GM04503 (cell line): ENCODE results near the gene PIK3R1.

Experiments used
- DNase-seq: peaks from one replicate; pipeline ENCODE4 v3.0.0-alpha.2; 2012; ENCODE audit warnings: low read depth

Gene PIK3R1

DNA sequence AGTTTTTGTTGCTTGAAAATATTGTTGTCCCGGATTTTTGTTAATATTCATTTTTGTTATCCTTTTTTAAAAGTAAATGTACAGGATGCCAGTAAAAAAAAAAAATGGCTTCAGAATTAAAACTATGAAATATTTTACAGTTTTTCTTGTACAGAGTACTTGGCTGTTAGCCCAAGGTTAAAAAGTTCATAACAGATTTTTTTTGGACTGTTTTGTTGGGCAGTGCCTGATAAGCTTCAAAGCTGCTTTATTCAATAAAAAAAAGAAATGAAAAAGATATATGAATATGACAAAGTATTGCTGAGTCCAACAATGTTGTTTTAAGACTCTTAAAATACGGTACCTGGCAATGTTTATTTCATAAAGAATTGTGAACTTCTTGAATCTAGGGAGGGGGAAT is 82.9 kb downstream of the PIK3R1 start:
- no peak for DNase-seq

GRCh38 chr5:68299105-68299504 is 83.5 kb downstream of the PIK3R1 start:
- DNase-seq: no peak

DNA sequence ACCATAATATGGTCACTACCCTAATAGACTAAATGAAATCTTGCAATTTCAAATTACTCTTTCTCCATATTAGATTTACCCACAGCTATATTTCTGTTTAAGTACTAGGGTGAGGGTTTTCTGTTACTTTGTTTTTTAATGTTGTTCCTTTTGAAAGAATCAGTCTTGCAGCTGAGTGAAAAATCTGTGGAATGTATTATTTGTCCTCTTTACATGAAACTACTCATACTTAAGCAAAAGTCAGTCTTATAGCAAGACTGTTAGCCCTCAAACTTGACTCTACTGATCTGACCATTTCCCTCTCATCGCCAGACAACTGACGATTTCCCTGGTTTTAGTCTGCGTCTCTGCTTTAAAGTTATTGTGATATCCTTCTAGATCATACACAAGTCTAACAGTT is 84.0 kb downstream of the PIK3R1 start:
- no peak for DNase-seq

- no peak for DNase-seq
Measured at GRCh38 chr5:68303038-68303738, 87.6 kb downstream of the PIK3R1 start.

DNA sequence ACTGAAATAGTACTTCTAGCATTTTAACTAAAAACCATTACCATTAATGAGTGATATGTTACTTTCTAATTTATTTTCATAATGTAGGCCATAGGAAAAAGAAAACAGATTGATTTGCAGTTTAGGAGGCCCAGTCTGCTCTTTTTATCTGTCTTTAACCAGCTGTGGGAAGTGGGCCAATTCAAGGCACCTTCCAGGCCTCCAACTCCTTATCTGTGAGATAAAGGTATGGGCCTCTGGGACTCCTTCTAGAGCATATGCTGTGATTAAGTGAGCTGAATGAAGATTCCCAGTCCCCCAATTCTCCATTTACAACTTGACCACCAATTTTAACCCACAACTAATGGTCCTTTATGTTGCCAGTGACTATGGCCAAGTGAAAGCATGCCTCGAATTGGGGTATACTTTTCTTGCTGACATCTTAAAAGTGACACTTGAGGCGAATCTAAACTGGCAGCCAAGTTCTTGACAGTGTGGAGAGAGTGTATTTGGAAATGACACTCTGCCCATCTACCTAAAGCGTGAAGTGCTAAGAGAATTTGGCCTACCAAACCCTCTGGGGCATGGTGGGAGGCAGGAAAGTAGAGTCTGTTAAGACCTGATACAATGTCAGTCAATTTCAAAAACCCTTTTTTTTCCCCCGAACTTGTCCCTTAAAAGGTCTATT is 88.3 kb downstream of the PIK3R1 start:
- no peak for DNase-seq

- DNase-seq: no peak
Measured at GRCh38 chr5:68304421-68305052, 89.0 kb downstream of the PIK3R1 start.

GRCh38 chr5:68305223-68305870 is 89.8 kb downstream of the PIK3R1 start:
- no peak for DNase-seq

- no peak for DNase-seq
Measured at GRCh38 chr5:68306361-68307014, 90.9 kb downstream of the PIK3R1 start.

DNA sequence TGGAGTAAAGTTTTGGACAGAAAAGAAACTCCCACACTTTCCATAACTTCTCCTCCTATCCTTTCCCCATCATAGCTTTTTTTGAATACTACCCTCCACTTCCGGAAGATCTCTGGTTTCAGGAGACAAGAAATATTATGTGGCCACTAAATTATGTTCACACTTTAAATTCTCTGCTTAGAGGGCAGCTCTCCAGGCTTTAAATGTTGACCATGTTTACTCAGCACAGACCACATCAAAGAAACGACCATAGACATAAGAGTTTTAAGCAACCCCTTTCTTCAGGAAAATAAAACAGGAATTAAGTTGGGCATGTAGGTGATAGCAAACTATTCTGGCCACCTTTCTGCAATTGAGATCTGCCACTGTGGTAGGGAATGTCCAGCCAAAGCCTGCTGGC is 97.8 kb downstream of the PIK3R1 start:
- DNase-seq: no peak

GRCh38 chr5:68314465-68314864 is 98.9 kb downstream of the PIK3R1 start:
- no peak for DNase-seq

GRCh38 chr5:68315679-68316271 is 100.2 kb downstream of the PIK3R1 start:
- DNase-seq: no peak

DNA sequence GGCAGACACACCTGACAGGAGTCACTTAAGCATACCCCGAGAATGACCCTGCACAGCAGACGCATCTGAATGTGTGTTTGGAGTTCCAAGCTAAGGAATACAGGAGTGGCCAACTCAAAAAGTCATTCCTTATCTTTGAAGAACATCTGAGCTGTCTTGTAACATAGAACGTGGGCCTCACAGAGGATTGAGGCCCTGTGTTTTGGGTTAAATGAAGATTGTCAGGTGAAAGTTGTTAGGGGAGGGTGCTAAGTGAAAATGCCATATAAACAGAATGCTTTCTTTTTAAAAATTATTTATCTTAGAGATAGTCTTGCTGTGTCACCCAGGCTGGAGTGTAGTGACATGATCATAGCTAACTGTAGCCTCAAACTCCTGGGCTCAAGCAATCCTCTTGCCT is 100.9 kb downstream of the PIK3R1 start:
- no peak for DNase-seq

DNA sequence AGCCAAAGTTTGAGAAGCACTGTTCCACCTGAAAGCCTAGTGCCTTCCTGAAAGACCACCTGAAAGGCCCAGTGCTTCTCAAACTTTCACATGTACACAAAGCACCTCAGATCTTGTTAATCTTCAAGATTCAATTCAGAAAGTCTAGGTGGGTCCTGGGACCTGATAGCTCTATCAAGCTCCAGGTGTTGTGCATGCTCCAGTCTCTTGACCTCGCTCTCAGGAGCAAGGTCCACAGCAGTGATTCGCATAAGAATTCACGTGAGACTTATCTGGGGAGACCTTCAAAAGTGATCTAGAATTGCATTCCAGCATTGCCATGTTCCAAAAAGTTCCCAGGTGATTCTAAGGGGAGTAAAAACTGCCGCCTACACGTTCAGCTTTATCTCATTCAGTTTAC is 102.1 kb downstream of the PIK3R1 start:
- no peak for DNase-seq

DNA sequence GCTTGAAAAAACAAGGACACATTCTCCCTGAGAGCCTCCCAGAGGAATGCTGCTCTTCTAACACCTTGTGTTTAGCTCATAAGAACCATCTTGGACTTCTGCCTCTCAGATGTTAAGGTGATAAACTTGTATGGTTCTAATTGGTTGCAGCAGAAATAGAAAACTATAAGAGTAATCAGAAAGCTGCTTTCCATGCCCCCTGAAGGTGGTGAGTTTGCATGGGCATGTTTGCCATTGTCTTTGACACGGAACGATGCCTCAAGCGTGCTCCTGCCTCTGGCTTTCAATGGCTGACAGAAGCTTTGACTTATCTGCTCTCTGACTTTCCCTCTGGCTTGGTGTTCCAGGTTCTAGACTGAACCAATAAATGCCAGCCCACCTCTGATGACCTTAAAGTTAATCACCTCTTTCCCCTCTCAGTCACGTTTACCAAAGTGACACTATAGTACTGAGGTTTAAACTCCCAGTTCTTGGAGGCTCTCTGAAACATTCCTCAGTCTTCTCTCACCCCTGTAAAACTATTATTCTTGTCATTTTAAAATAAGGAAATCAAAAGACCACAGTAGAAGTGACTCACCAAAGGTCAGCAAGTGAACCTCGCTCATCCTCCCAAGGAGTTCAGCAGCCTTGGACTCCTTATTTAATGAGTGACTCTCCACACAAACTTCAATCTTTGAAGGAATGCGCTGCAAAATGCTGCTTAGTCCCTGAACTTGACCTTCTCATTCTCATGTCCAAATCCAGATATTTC is 103.6 kb downstream of the PIK3R1 start:
- no peak for DNase-seq

DNA sequence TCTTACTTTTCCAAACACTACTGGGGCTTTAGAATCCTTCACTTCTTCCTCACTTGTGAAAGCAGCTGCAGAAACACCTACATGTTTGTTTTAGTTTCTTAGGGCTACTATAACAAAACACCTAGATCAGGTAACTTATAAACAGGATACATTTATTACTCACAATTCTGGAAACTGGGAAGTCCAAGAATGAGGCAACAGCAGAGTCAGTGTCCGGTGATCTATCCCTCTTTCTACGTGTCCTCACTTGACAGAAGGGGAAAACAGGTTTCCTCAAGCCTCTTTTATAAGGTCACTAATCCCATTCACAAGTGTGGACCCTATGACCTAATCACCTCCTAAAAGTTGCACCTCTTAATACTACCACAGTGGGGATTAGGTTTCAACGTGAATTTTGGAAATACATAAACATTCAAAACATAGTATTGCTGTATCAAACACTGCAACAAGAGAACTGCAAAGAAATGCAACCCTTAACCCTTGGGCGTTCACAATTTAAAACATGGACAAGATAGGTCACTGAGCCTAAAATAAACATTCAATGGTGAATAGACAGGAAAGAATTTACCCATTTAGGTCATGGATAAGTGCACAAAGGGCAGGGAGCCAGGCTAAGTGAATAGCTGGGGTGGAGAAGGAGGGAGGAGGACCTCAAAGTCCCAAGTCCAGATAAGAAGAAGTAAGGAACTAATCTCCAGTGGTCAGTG is 104.3 kb downstream of the PIK3R1 start:
- no peak for DNase-seq

DNA sequence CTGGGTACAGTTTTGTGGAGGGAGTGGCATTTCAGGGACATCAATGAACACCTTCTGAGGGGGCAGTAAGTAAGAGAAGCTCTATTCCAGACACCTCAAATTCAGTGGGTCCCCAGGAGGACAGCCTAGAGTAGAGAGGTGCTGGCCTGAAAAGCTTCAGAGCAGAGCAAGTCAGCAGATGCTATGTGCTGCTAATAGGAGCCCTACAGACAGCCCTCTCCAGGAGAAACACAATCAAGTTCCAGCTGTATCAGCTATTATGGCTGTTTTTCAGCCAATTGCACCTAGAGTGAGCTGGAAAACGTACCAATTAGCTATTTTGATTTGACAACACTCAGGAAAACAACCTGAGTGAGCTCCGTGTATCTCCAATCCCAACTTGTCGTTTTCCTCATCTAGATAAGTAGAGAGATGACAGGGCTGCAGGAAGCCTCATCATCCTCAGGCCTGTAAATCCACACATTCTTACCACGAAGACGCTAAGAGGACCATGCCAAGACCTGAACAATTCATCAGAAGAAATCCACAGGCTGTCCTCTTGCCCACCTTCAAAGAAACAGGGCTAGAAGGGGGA is 104.9 kb downstream of the PIK3R1 start:
- DNase-seq: no peak

DNA sequence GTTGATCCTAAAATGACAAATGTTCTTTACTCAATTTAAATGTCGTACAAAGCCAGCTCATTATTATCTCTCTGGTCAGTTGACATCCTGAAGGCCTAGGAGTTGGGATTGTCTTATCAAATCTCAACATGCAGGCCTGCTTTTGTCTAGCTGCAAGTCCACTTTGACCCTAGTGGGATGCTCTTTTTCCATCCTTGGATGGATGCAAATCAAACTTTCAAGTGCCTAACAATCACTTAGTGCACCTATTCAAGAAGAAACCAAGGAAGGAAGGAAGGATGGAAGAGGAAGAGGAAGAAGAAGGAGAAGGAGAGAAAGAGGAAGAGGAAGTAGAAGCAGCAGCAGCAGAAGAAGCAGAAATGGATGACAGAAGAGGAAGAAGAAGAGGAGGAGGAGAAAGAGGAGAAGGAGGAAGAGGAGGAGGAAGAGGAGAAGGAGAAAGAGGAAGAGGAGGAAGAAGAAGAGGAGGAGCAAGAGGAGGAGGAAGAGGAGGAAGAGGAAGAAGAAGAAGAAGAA is 109.6 kb downstream of the PIK3R1 start:
- DNase-seq: no peak

- DNase-seq: no peak
Measured at GRCh38 chr5:68329554-68330255, 114.1 kb downstream of the PIK3R1 start.

- DNase-seq: no peak
Measured at GRCh38 chr5:68330574-68330973, 115.0 kb downstream of the PIK3R1 start.
